Measurements from ENCODE around the gene CYFIP2.

CYFIP2 gene

GRCh38 chr5:157362502-157362901 is 96.6 kb downstream of the CYFIP2 start:
- DNase-seq = no peak

- no peak for DNase-seq
Measured at GRCh38 chr5:157362982-157363381, 97.1 kb downstream of the CYFIP2 start.

GRCh38 chr5:157365732-157366131 is 99.8 kb downstream of the CYFIP2 start:
- DNase-seq = no peak

GRCh38 chr5:157366741-157367674 is 101.1 kb downstream of the CYFIP2 start:
- peak; percentile 38 for DNase-seq

- no peak for DNase-seq
Measured at GRCh38 chr5:157369507-157369906, 103.6 kb downstream of the CYFIP2 start.

GRCh38 chr5:157370967-157371366 is 105.0 kb downstream of the CYFIP2 start:
- no peak for DNase-seq

- DNase-seq = no peak
Measured at GRCh38 chr5:157371655-157372471, 105.9 kb downstream of the CYFIP2 start.

GRCh38 chr5:157372472-157372822 is 106.5 kb downstream of the CYFIP2 start:
- DNase-seq = no peak

GRCh38 chr5:157378509-157378908 is 112.6 kb downstream of the CYFIP2 start:
- no peak for DNase-seq

- no peak for DNase-seq
Measured at GRCh38 chr5:157379983-157380382, 114.1 kb downstream of the CYFIP2 start.

- no peak for DNase-seq
Measured at GRCh38 chr5:157381746-157382145, 115.8 kb downstream of the CYFIP2 start.

- DNase-seq = no peak
Measured at GRCh38 chr5:157382996-157383800, 117.3 kb downstream of the CYFIP2 start.

- DNase-seq = no peak
Measured at GRCh38 chr5:157384971-157385709, 119.2 kb downstream of the CYFIP2 start.

- no peak for DNase-seq
Measured at GRCh38 chr5:157387041-157387563, 121.2 kb downstream of the CYFIP2 start.

- DNase-seq = no peak
Measured at GRCh38 chr5:157387683-157388093, 121.8 kb downstream of the CYFIP2 start.

GRCh38 chr5:157388111-157388710 is 122.3 kb downstream of the CYFIP2 start:
- DNase-seq = no peak

GRCh38 chr5:157389103-157389502 is 123.2 kb downstream of the CYFIP2 start:
- DNase-seq = no peak

GRCh38 chr5:157390133-157390532 is 124.2 kb downstream of the CYFIP2 start:
- no peak for DNase-seq

- DNase-seq = no peak
Measured at GRCh38 chr5:157390551-157391297, 124.8 kb downstream of the CYFIP2 start.

GRCh38 chr5:157398305-157398704 is 132.4 kb downstream of the CYFIP2 start:
- DNase-seq = no peak

Measured in OCI-M1 (cell line).